MCF 10A (cell line): ENCODE results near the gene ASIC5. TPM values are rescaled to one million over a fixed set of nuclear protein-coding genes. Genes with fewer than 3 reads are reported as not detected.

Source experiments
- BruUV-seq: library from RNA; stranded (reverse); fragments of 400-500 nt; replicated peaks from 2 replicates; lab custom pipeline; 2021; lab: Mats Ljungman, UMichigan
- CTCF ChIA-PET: fragments of 300-600 bp; sonication (Branson Sonifier 250); formaldehyde crosslinking; extraction: SDS; loops from one replicate; lab custom pipeline; 2021; ENCODE audit warnings: antibody characterized with exemption, inconsistent platforms; lab: Yijun Ruan, JAX
- POLR2A ChIA-PET: fragments of 300-600, 350-650 bp; sonication (Branson Sonifier 250); formaldehyde crosslinking; extraction: SDS; loops from one replicate; lab custom pipeline; 2020; ENCODE audit warnings: antibody characterized with exemption, inconsistent platforms; lab: Yijun Ruan, JAX
- DNase-seq: peaks from one replicate; pipeline ENCODE4 v3.0.0-alpha.2; 2018; ENCODE audit not compliant: unreplicated experiment
- H3K27ac Mint-ChIP-seq: one replicate; pipeline ENCODE4 v1.8.0; 2022; ENCODE audit warnings: mild to moderate bottlenecking, low read depth, mixed read lengths; ENCODE audit not compliant: unreplicated experiment
- H3K27me3 Mint-ChIP-seq: one replicate; pipeline ENCODE4 v1.8.0; 2022; ENCODE audit warnings: mixed read lengths; ENCODE audit not compliant: insufficient read depth, unreplicated experiment
- H3K36me3 Mint-ChIP-seq: one replicate; pipeline ENCODE4 v1.8.0; 2022; ENCODE audit warnings: mild to moderate bottlenecking, moderate library complexity, mixed read lengths; ENCODE audit not compliant: insufficient read depth, unreplicated experiment
- H3K4me1 Mint-ChIP-seq: one replicate; pipeline ENCODE4 v1.8.0; 2022; ENCODE audit warnings: mixed read lengths; ENCODE audit not compliant: insufficient read depth, unreplicated experiment
- H3K4me3 Mint-ChIP-seq: one replicate; pipeline ENCODE4 v1.8.0; 2022; ENCODE audit warnings: mild to moderate bottlenecking, moderate library complexity, mixed read lengths; ENCODE audit not compliant: unreplicated experiment
- H3K9me3 Mint-ChIP-seq: one replicate; pipeline ENCODE4 v1.8.0; 2022; ENCODE audit warnings: mixed read lengths; ENCODE audit not compliant: unreplicated experiment
- CTCF ChIP-seq: fragments of 200-600 bp; IDR thresholded peaks from one replicate; pipeline ENCODE4 v1.8.0; 2022; ENCODE audit warnings: antibody characterized with exemption, mild to moderate bottlenecking; ENCODE audit not compliant: unreplicated experiment
- intact Hi-C: fragments of 100-400 bp; cut with micrococcal nuclease; formaldehyde crosslinking; loops from 2 replicates; pipeline ENCODE4 v1.14.1; 2022
- total RNA-seq: library from RNA; stranded (reverse); gene quantifications from 2 replicates; pipeline ENCODE4 v1.2.3, GENCODE V29; 2022

Gene ASIC5
- total RNA-seq, 1 experiment from 2014 or later, result not detected

- Mint-ChIP-seq H3K4me3 (no peak overlapping the region), H3K36me3 (no peaks in the 10 kb centered on the region), H3K4me1 (peaks cover 5% of the 10 kb centered on the region), H3K27me3 (no peaks in the 10 kb centered on the region), H3K27ac (no peak overlapping the region), H3K9me3 (no peaks in the 10 kb centered on the region)
- ChIA-PET POLR2A (no interaction called here), CTCF (no interaction called here)
- DNase-seq, result no peak
- TF ChIP-seq CTCF, result no peak
- BruUV-seq, result no TSS peak
- intact Hi-C loops, result no loop called here
Observed at GRCh38 chr4:155846929-155847328, 19.1 kb downstream of the ASIC5 start.

GRCh38 chr4:155842080-155842479 is 24.0 kb downstream of the ASIC5 start:
- Mint-ChIP-seq H3K4me3 (no peak overlapping the region), H3K36me3 (no peaks in the 10 kb centered on the region), H3K9me3 (no peaks in the 10 kb centered on the region), H3K27ac (no peak overlapping the region), H3K4me1 (peaks cover 5% of the 10 kb centered on the region), H3K27me3 (no peaks in the 10 kb centered on the region)
- CTCF ChIA-PET, result no interaction called here
- POLR2A ChIA-PET, result no interaction called here
- no TSS peak for BruUV-seq
- intact Hi-C loops, result no loop called here
- no peak for DNase-seq
- no peak for TF ChIP-seq CTCF

- ChIA-PET POLR2A (no interaction called here), CTCF (no interaction called here)
- TF ChIP-seq CTCF, result no peak
- Mint-ChIP-seq H3K4me3 (no peak overlapping the region), H3K36me3 (no peaks in the 10 kb centered on the region), H3K4me1 (no peaks in the 10 kb centered on the region), H3K9me3 (no peaks in the 10 kb centered on the region), H3K27ac (no peak overlapping the region), H3K27me3 (no peaks in the 10 kb centered on the region)
- no peak for DNase-seq
- intact Hi-C loops, result no loop called here
- BruUV-seq, result no TSS peak
Observed at GRCh38 chr4:155837203-155837796, 28.8 kb downstream of the ASIC5 start.

GRCh38 chr4:155832664-155833063 is 33.4 kb downstream of the ASIC5 start:
- Mint-ChIP-seq H3K9me3 (no peaks in the 10 kb centered on the region), H3K27me3 (no peaks in the 10 kb centered on the region), H3K4me3 (no peak overlapping the region), H3K36me3 (no peaks in the 10 kb centered on the region), H3K4me1 (no peaks in the 10 kb centered on the region), H3K27ac (no peak overlapping the region)
- CTCF ChIA-PET, result no interaction called here
- BruUV-seq, result no TSS peak
- POLR2A ChIA-PET, result no interaction called here
- TF ChIP-seq CTCF, result no peak
- no peak for DNase-seq
- intact Hi-C loops, result no loop called here
